Activated T-cell treated with anti-CD3 and anti-CD28 coated beads for 4 hours (primary cell): ENCODE measurements around the gene GADL1.

Experiments
- DNase-seq: peaks from one replicate; pipeline ENCODE4 v3.0.0-alpha.2; 2020

The GADL1 gene

GRCh38 chr3:30894521-30895251 lies at the start of gene GADL1:
Gene GADL1, minus strand, starts transcription at chr3:30894661. Its CDS starts 47 bp downstream, at chr3:30894614.
- no peak for DNase-seq

- no peak for DNase-seq
Observed at GRCh38 chr3:30944124-30944523, 49.7 kb upstream of the GADL1 start.

GRCh38 chr3:30943206-30943605 lies 48.7 kb upstream of the GADL1 start:
- DNase-seq: no peak

- no peak for DNase-seq
Observed at GRCh38 chr3:30941342-30941741, 46.9 kb upstream of the GADL1 start.

- DNase-seq: no peak
Observed at GRCh38 chr3:30940740-30941139, 46.3 kb upstream of the GADL1 start.

- DNase-seq: no peak
Observed at GRCh38 chr3:30934208-30934550, 39.7 kb upstream of the GADL1 start.

- no peak for DNase-seq
Observed at GRCh38 chr3:30933478-30934207, 39.2 kb upstream of the GADL1 start.

- DNase-seq: no peak
Observed at GRCh38 chr3:30932513-30933098, 38.1 kb upstream of the GADL1 start.

- DNase-seq: no peak
Observed at GRCh38 chr3:30924763-30925162, 30.3 kb upstream of the GADL1 start.

- DNase-seq: no peak
Observed at GRCh38 chr3:30919564-30919963, 25.1 kb upstream of the GADL1 start.

GRCh38 chr3:30918761-30919160 lies 24.3 kb upstream of the GADL1 start:
- DNase-seq: no peak

GRCh38 chr3:30915782-30916181 lies 21.3 kb upstream of the GADL1 start:
- no peak for DNase-seq

- DNase-seq: no peak
Observed at GRCh38 chr3:30914696-30915095, 20.2 kb upstream of the GADL1 start.

- no peak for DNase-seq
Observed at GRCh38 chr3:30913176-30913575, 18.7 kb upstream of the GADL1 start.

- DNase-seq: no peak
Observed at GRCh38 chr3:30912301-30912700, 17.8 kb upstream of the GADL1 start.

GRCh38 chr3:30908456-30909037 lies 14.1 kb upstream of the GADL1 start:
- DNase-seq: no peak

- no peak for DNase-seq
Observed at GRCh38 chr3:30904996-30905395, 10.5 kb upstream of the GADL1 start.

GRCh38 chr3:30895329-30895728 lies 868 bp upstream of the GADL1 start:
- no peak for DNase-seq

- DNase-seq: no peak
Observed at GRCh38 chr3:30893678-30894325, 659 bp downstream of the GADL1 start.

- DNase-seq: no peak
Observed at GRCh38 chr3:30890907-30891306, 3.6 kb downstream of the GADL1 start.

GRCh38 chr3:30886888-30887287 lies 7.6 kb downstream of the GADL1 start:
- no peak for DNase-seq

- DNase-seq: no peak
Observed at GRCh38 chr3:30878862-30879261, 15.6 kb downstream of the GADL1 start.

- DNase-seq: no peak
Observed at GRCh38 chr3:30875505-30875904, 19.0 kb downstream of the GADL1 start.
